Spleen (tissue), 11 donors: Measurements from ENCODE around the gene SLC35F3. TPM values are rescaled to one million over a fixed set of nuclear protein-coding genes. Genes with fewer than 3 reads are reported as not detected.

Experiments used
- DNase-seq: peaks from one replicate; pipeline ENCODE4 v3.0.0-alpha.2; 2020
- H3K27ac ChIP-seq, 8 donors: fragments of 200-600 bp; sonication (generic) in 7 of 8; 1 replicate in 4 of 8; 2 replicates in 4 of 8; pipeline versions ENCODE4 v1.5.0 to v1.8.0; 2016 to 2021; ENCODE audit warnings: inconsistent platforms in 4 of 8, mild to moderate bottlenecking in 4 of 8, moderate library complexity in 1 of 8
- H3K27me3 ChIP-seq, 7 donors: fragments of 200-600 bp; sonication (generic) in 6 of 7; replicated peaks in 1 of 7; 1 replicate in 4 of 7; 2 replicates in 3 of 7; pipeline versions ENCODE4 v1.5.0 to v1.8.0; 2016 to 2021; ENCODE audit warnings: inconsistent platforms in 3 of 7, mild to moderate bottlenecking in 1 of 7
- H3K36me3 ChIP-seq, 6 donors: fragments of 200-600 bp; sonication (generic) in 5 of 6; 1 replicate in 4 of 6; 2 replicates in 2 of 6; pipeline versions ENCODE4 v1.5.0 to v1.8.0; 2016 to 2021; ENCODE audit warnings: inconsistent platforms in 2 of 6
- H3K4me1 ChIP-seq, 6 donors: fragments of 200-600 bp; sonication (generic) in 5 of 6; 1 replicate in 3 of 6; 2 replicates in 3 of 6; pipeline versions ENCODE4 v1.5.0 to v1.8.0; 2016 to 2021; ENCODE audit warnings: inconsistent platforms in 3 of 6
- H3K4me3 ChIP-seq, 8 donors: fragments of 200-600 bp; sonication (generic) in 7 of 8; 1 replicate in 4 of 8; 2 replicates in 4 of 8; pipeline versions ENCODE4 v1.5.0 to v1.8.0; 2016 to 2021; ENCODE audit warnings: inconsistent platforms in 4 of 8, mild to moderate bottlenecking in 4 of 8, moderate library complexity in 2 of 8
- H3K9me3 ChIP-seq, 8 donors: fragments of 200-600 bp; sonication (generic) in 7 of 8; 1 replicate in 4 of 8; 2 replicates in 4 of 8; pipeline versions ENCODE4 v1.5.0 to v1.8.0; 2016 to 2021; ENCODE audit warnings: inconsistent platforms in 4 of 8
- CTCF ChIP-seq, 11 experiments: fragments of 200-600 bp in 7 of 11; fragments of 450-650 bp in 4 of 11; sonication (generic) in 4 of 11; IDR thresholded peaks in 8 of 11; conservative IDR thresholded peaks in 3 of 11; 1 replicate in 7 of 11; 2 replicates in 4 of 11; pipeline versions ENCODE4 v1.4.0 to v1.8.0; 2016 to 2021; ENCODE audit warnings: antibody characterized with exemption in 11 of 11, inconsistent platforms in 4 of 11, mild to moderate bottlenecking in 1 of 11
- POLR2A ChIP-seq, 3 donors: fragments of 450-650 bp; IDR thresholded peaks; one replicate each; pipeline ENCODE4 v1.5.1; 2017; ENCODE audit warnings: antibody characterized with exemption in 3 of 3, mild to moderate bottlenecking in 1 of 3
- POLR2AphosphoS5 ChIP-seq, 3 donors: sonication (generic); formaldehyde crosslinking; IDR thresholded peaks; one replicate each; pipeline ENCODE4 v1.5.1; 2017; ENCODE audit warnings: antibody characterized with exemption in 3 of 3
- WGBS, 5 donors: extraction: QIAGEN DNeasy Blood & Tissue Kit in 3 of 5; methylation state at CpG; one replicate each; pipeline versions ENCODE4 v1.1.5 to v1.1.7; 2013 to 2018; 5-methylcytosine and 5-hydroxymethylcytosine counted together
- intact Hi-C: fragments of 100-400 bp; cut with DNase I; formaldehyde crosslinking; loops from one replicate; pipeline ENCODE4 v1.15.0; 2023; ENCODE audit warnings: low total_unique reads
- polyA plus RNA-seq, 3 donors: library from polyadenylated mRNA; stranded (reverse); fragments of 200-250 nt; gene quantifications; one replicate each; pipeline ENCODE4 v1.2.1, GENCODE V29; 2013
- total RNA-seq, 7 donors: library from RNA; depleted of rRNA in 3 of 7; stranded (reverse); fragments of >200 nt in 3 of 7; fragmentation: NEBNext Ultra II Directional in 4 of 7; extraction: Animal tissue kit (Norgen Biotek cat#: 25700) in 4 of 7; gene quantifications; one replicate each; pipeline versions ENCODE4 v1.1.0 to v1.2.1, GENCODE V29; 2016 to 2021
- donor health status: healthy with polysubstance abuse.
- donor health status: DM: no; HTN: no; CAD: no; lungs with moderate emphysema.
- donor health status: DM: no; HTN: no; CAD: no.
- donor health status: Bipolar disorder and iron deficiency.
- donor health status: healthy.
- donor health status: DM: no; HTN: no; CAD: no.
- donor health status: DM: yes; HTN: yes; CAD: no.

SLC35F3 gene
- total and polyA plus RNA-seq, 10 donors: 0.03 to 0.44 (median 0.11) TPM; not detected in 5

GRCh38 chr1:234107416-234108021, 203.0 kb downstream of the SLC35F3 start:
- Histone ChIP-seq H3K27ac (no peak overlapping the region), H3K9me3 (no peaks in the 10 kb centered on the region), H3K4me1 (no peaks in the 10 kb centered on the region), H3K27me3 (peaks cover 0 to 9% (median 0%) of the 10 kb centered on the region in 7 donors), H3K36me3 (no peaks in the 10 kb centered on the region), H3K4me3 (no peak overlapping the region)
- no peak for DNase-seq
- 85 to 90% (median 90%) methylated on average over 3 of the region's 3 CpGs for WGBS, 5 donors
- TF ChIP-seq POLR2A (IDR thresholded peaks at IDR 0.05) (no peak), POLR2AphosphoS5 (IDR thresholded peaks at IDR 0.05) (no peak), CTCF (IDR thresholded peaks at IDR 0.05 in 8 of 11, conservative IDR thresholded peaks at IDR 0.05 in 3 of 11) (no peak)
- intact Hi-C loops: no loop called here

- TF ChIP-seq CTCF (IDR thresholded peaks at IDR 0.05 in 8 of 11, conservative IDR thresholded peaks at IDR 0.05 in 3 of 11): no peak
- TF ChIP-seq POLR2AphosphoS5 (IDR thresholded peaks at IDR 0.05): no peak
- no peak for TF ChIP-seq POLR2A (IDR thresholded peaks at IDR 0.05)
- Histone ChIP-seq H3K27ac (no peak overlapping the region), H3K4me1 (no peaks in the 10 kb centered on the region), H3K4me3 (no peak overlapping the region), H3K36me3 (no peaks in the 10 kb centered on the region), H3K9me3 (no peaks in the 10 kb centered on the region), H3K27me3 (peaks cover 0 to 5% (median 0%) of the 10 kb centered on the region in 7 donors)
- no peak for DNase-seq
- WGBS, 5 donors: 75 to 92% (median 86%) methylated on average over 3 of the region's 3 CpGs
- intact Hi-C loops: no loop called here
These were observed 204.4 kb downstream of the SLC35F3 start for GRCh38 chr1:234108921-234109320.

- H3K4me3 ChIP-seq: no peak overlapping the region
- TF ChIP-seq POLR2A (IDR thresholded peaks at IDR 0.05): no peak
- no peak for TF ChIP-seq POLR2AphosphoS5 (IDR thresholded peaks at IDR 0.05)
- no peak overlapping the region for H3K27ac ChIP-seq
- H3K9me3 ChIP-seq: no peaks in the 10 kb centered on the region
- peaks cover 0 to 12% (median 0%) of the 10 kb centered on the region in 7 donors for H3K27me3 ChIP-seq
- peaks cover 0 to 3% (median 0%) of the 10 kb centered on the region in 6 donors for H3K4me1 ChIP-seq
- intact Hi-C loops: loop anchor here (5.0 kb wide), 1 partner anchor 202 kb away; no protein-coding TSS in a partner anchor
- WGBS, 5 donors: 85 to 94% (median 87%) methylated on average over 5 of the region's 5 CpGs
- H3K36me3 ChIP-seq: no peaks in the 10 kb centered on the region
- no peak for DNase-seq
These were observed 205.4 kb downstream of the SLC35F3 start for GRCh38 chr1:234109840-234110239.

GRCh38 chr1:234111458-234112142, 207.1 kb downstream of the SLC35F3 start:
- Histone ChIP-seq H3K4me3 (no peak overlapping the region), H3K27me3 (peaks cover 0 to 24% (median 0%) of the 10 kb centered on the region in 7 donors), H3K4me1 (peaks cover 0 to 7% (median 0%) of the 10 kb centered on the region in 6 donors), H3K27ac (no peak overlapping the region), H3K36me3 (no peaks in the 10 kb centered on the region), H3K9me3 (no peaks in the 10 kb centered on the region)
- 55 to 64% (median 61%) methylated on average over 17 of the region's 17 CpGs for WGBS, 5 donors
- no peak for DNase-seq
- intact Hi-C loops: loop anchor here (5.0 kb wide), 1 partner anchor 201 kb away; no protein-coding TSS in a partner anchor
- no peak for TF ChIP-seq POLR2AphosphoS5 (IDR thresholded peaks at IDR 0.05)
- TF ChIP-seq CTCF (IDR thresholded peaks at IDR 0.05 in 8 of 11, conservative IDR thresholded peaks at IDR 0.05 in 3 of 11): no peak
- TF ChIP-seq POLR2A (IDR thresholded peaks at IDR 0.05): no peak
